HepG2 (cell line): Measurements from ENCODE around the gene TTC23L. TPM values are rescaled to one million over a fixed set of nuclear protein-coding genes. Genes with fewer than 3 reads are reported as not detected.

Experiments used
- FOXM1 ChIP-seq: sonication (generic); formaldehyde crosslinking; IDR thresholded peaks from 2 replicates; pipeline ENCODE4 v1.5.0; 2020; ENCODE audit warnings: missing genetic modification reagents
- HBP1 ChIP-seq: IDR thresholded peaks from 2 replicates; pipeline ENCODE4 v1.6.1; 2016; ENCODE audit warnings: low read depth, control low read depth
- HNF4G ChIP-seq, 2 experiments: sonication (generic) in 1 of 2; formaldehyde crosslinking in 1 of 2; IDR thresholded peaks; 2 replicates each; pipeline versions ENCODE4 v1.4.0 to v1.6.1; 2011 to 2020; ENCODE audit warnings: borderline replicate concordance in 2 of 2, low read depth in 2 of 2, mild to moderate bottlenecking in 2 of 2, low read length in 1 of 2, missing genetic modification reagents in 1 of 2, moderate library complexity in 1 of 2
- NCOR1 ChIP-seq: fragments of 200-600 bp; sonication (generic); IDR thresholded peaks from 2 replicates; pipeline ENCODE4 v1.7.0; 2017; ENCODE audit warnings: antibody characterized with exemption, low read length, borderline replicate concordance
- SIX1 ChIP-seq: sonication (generic); formaldehyde crosslinking; IDR thresholded peaks from 2 replicates; pipeline ENCODE4 v1.4.0; 2020; ENCODE audit warnings: missing genetic modification reagents, borderline replicate concordance
- SMAD1 ChIP-seq: sonication (generic); formaldehyde crosslinking; IDR thresholded peaks from 2 replicates; pipeline ENCODE4 v1.4.0; 2020; ENCODE audit warnings: missing genetic modification reagents, low read depth, mild to moderate bottlenecking, borderline replicate concordance
- TRIM24 ChIP-seq: sonication (generic); formaldehyde crosslinking; IDR thresholded peaks from 2 replicates; pipeline ENCODE4 v1.8.0; 2022; ENCODE audit warnings: mild to moderate bottlenecking, missing genetic modification reagents
- ZBTB25 ChIP-seq: IDR thresholded peaks from 2 replicates; pipeline ENCODE4 v1.6.1; 2018; ENCODE audit warnings: missing genetic modification reagents
- ZFP36 ChIP-seq: fragments of 150-350 bp; IDR thresholded peaks from 2 replicates; pipeline ENCODE4 v1.6.1; 2018; ENCODE audit warnings: borderline replicate concordance, low read length, low read depth; ENCODE audit not compliant: partially characterized antibody
- ZFP36L1 ChIP-seq: sonication (generic); formaldehyde crosslinking; IDR thresholded peaks from 2 replicates; pipeline ENCODE4 v1.8.0; 2022; ENCODE audit warnings: mild to moderate bottlenecking, missing genetic modification reagents, moderate library complexity
- ZNF280B ChIP-seq: sonication (generic); formaldehyde crosslinking; IDR thresholded peaks from 2 replicates; pipeline ENCODE4 v1.5.0; 2020; ENCODE audit warnings: missing genetic modification reagents, mild to moderate bottlenecking, borderline replicate concordance
- ZSCAN12 ChIP-seq: sonication (generic); formaldehyde crosslinking; IDR thresholded peaks from 2 replicates; pipeline ENCODE4 v1.9.0; 2021; ENCODE audit warnings: mild to moderate bottlenecking, missing genetic modification reagents
- polyA plus RNA-seq, 8 experiments: library from polyadenylated mRNA; depleted of rRNA in 3 of 8; stranded (reverse) in 7 of 8; unstranded in 1 of 8; fragments of >200 nt; fragmentation: Illumina TruSeq in 4 of 8; extraction: Trizol in 4 of 8; gene quantifications; 2 replicates each; pipeline versions ENCODE4 v1.2.1 to v1.2.3, GENCODE V29; 2011 to 2016; ENCODE audit warnings: low read depth in 4 of 8, missing spikeins in 1 of 8, mixed read lengths in 1 of 8; ENCODE audit not compliant: insufficient read depth in 1 of 8
- total RNA-seq, 5 experiments: library from RNA; depleted of rRNA; stranded (reverse); fragments of >200 nt; fragmentation: Illumina TruSeq; extraction: Trizol; gene quantifications; 2 replicates each; pipeline ENCODE4 v1.2.3, GENCODE V29; 2016; ENCODE audit warnings: low read depth in 1 of 5
- TF ChIP-seq, protein P1 (sequence below): sonication (generic); formaldehyde crosslinking; IDR thresholded peaks from 2 replicates; pipeline ENCODE4 v1.4.0; 2020; ENCODE audit warnings: missing genetic modification reagents
- TF ChIP-seq, protein P2 (sequence below): sonication (generic); formaldehyde crosslinking; IDR thresholded peaks from 2 replicates; pipeline ENCODE4 v1.4.0; 2020; ENCODE audit warnings: missing genetic modification reagents, mild to moderate bottlenecking, borderline replicate concordance
- TF ChIP-seq, protein P3 (sequence below): sonication (generic); formaldehyde crosslinking; IDR thresholded peaks from 2 replicates; pipeline ENCODE4 v1.5.0; 2020; ENCODE audit warnings: mild to moderate bottlenecking, missing genetic modification reagents
- TF ChIP-seq, protein P4 (sequence below): IDR thresholded peaks from 2 replicates; pipeline ENCODE4 v1.6.1; 2016; ENCODE audit warnings: low read depth, borderline replicate concordance

TTC23L gene
- total and polyA plus RNA-seq, 2 of the 13 experiments (the other 11 are each of a cell fraction or from before 2014, with no cell fraction given) = 0.37 to 1.4 TPM

DNA sequence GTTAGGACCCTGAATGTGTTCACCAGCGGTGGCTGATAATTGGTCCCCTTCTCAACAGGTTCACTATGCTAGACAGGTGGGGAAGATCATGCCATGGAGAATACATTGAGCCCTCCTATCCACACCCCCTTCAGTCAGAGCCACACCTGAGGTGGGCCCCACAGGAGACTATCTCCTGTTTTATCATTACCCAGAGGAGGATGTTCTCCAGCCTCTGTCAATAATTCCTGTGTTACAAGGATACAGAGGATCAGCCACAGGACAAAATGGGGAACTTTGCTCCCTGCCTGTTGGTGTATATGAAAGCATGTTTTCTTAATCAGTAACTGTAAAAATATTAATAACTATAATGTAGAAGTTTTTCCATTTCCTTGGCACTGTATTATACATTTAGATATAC, 50.4 kb downstream of the TTC23L start (continued):
- TF ChIP-seq, protein P1, sequence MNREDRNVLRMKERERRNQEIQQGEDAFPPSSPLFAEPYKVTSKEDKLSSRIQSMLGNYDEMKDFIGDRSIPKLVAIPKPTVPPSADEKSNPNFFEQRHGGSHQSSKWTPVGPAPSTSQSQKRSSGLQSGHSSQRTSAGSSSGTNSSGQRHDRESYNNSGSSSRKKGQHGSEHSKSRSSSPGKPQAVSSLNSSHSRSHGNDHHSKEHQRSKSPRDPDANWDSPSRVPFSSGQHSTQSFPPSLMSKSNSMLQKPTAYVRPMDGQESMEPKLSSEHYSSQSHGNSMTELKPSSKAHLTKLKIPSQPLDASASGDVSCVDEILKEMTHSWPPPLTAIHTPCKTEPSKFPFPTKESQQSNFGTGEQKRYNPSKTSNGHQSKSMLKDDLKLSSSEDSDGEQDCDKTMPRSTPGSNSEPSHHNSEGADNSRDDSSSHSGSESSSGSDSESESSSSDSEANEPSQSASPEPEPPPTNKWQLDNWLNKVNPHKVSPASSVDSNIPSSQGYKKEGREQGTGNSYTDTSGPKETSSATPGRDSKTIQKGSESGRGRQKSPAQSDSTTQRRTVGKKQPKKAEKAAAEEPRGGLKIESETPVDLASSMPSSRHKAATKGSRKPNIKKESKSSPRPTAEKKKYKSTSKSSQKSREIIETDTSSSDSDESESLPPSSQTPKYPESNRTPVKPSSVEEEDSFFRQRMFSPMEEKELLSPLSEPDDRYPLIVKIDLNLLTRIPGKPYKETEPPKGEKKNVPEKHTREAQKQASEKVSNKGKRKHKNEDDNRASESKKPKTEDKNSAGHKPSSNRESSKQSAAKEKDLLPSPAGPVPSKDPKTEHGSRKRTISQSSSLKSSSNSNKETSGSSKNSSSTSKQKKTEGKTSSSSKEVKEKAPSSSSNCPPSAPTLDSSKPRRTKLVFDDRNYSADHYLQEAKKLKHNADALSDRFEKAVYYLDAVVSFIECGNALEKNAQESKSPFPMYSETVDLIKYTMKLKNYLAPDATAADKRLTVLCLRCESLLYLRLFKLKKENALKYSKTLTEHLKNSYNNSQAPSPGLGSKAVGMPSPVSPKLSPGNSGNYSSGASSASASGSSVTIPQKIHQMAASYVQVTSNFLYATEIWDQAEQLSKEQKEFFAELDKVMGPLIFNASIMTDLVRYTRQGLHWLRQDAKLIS (CRISPR knock-in tag) = no peak
- TF ChIP-seq, protein P2, sequence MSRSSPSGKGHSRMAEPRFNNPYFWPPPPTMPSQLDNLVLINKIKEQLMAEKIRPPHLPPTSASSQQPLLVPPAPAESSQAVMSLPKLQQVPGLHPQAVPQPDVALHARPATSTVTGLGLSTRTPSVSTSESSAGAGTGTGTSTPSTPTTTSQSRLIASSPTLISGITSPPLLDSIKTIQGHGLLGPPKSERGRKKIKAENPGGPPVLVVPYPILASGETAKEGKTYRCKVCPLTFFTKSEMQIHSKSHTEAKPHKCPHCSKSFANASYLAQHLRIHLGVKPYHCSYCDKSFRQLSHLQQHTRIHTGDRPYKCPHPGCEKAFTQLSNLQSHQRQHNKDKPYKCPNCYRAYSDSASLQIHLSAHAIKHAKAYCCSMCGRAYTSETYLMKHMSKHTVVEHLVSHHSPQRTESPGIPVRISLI (CRISPR knock-in tag) = no peak; the same call in 1 of the 2 replicates
- TF ChIP-seq ZFP36 (no peak), HNF4G (IDR thresholded peaks at IDR 0.05; ENCODE audit: borderline replicate concordance, low read depth, low read length) (peak; percentile 58; the same call in 1 of the 2 replicates), HNF4G (CRISPR knock-in tag; IDR thresholded peaks at IDR 0.05; ENCODE audit: borderline replicate concordance, low read depth) (no peak; the same call in 1 of the 2 replicates), FOXM1 (no peak), SIX1 (CRISPR knock-in tag) (peak; percentile 64), ZFP36L1 (CRISPR knock-in tag) (no peak), ZBTB25 (no peak), ZNF280B (no peak), SMAD1 (CRISPR knock-in tag) (no peak), NCOR1 (no peak), TRIM24 (CRISPR knock-in tag) (no peak), HBP1 (no peak; the same call in 1 of the 2 replicates), ZSCAN12 (CRISPR knock-in tag) (no peak)
- TF ChIP-seq, protein P3, sequence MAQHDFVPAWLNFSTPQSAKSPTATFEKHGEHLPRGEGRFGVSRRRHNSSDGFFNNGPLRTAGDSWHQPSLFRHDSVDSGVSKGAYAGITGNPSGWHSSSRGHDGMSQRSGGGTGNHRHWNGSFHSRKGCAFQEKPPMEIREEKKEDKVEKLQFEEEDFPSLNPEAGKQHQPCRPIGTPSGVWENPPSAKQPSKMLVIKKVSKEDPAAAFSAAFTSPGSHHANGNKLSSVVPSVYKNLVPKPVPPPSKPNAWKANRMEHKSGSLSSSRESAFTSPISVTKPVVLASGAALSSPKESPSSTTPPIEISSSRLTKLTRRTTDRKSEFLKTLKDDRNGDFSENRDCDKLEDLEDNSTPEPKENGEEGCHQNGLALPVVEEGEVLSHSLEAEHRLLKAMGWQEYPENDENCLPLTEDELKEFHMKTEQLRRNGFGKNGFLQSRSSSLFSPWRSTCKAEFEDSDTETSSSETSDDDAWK (CRISPR knock-in tag) = no peak
- TF ChIP-seq, protein P4, sequence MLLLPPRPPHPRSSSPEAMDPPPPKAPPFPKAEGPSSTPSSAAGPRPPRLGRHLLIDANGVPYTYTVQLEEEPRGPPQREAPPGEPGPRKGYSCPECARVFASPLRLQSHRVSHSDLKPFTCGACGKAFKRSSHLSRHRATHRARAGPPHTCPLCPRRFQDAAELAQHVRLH (CRISPR knock-in tag) = no peak
